SK-N-SH (cell line): Measurements from ENCODE around the gene THSD4. TPM values are rescaled to one million over a fixed set of nuclear protein-coding genes. Genes with fewer than 3 reads are reported as not detected.

Source experiments
- CTCF ChIA-PET: fragments of 300-600, 350-600 bp; formaldehyde crosslinking; extraction: SDS; loops from one replicate; lab custom pipeline; 2021; lab: Yijun Ruan, JAX
- POLR2A ChIA-PET: fragments of 350-600 bp; sonication (Branson Sonifier 250); formaldehyde crosslinking; extraction: SDS; loops from one replicate; lab custom pipeline; 2020; ENCODE audit warnings: antibody characterized with exemption, inconsistent platforms; lab: Yijun Ruan, JAX
- DNase-seq: peaks from one replicate; pipeline ENCODE4 v3.0.0; 2012
- H2AFZ ChIP-seq: fragments of 200-600 bp; sonication (generic); 2 replicates; pipeline ENCODE4 v1.8.1; 2016; ENCODE audit warnings: antibody characterized with exemption, mild to moderate bottlenecking, low read depth
- H3F3A ChIP-seq: fragments of 200-600 bp; sonication (generic); replicated peaks from 2 replicates; pipeline ENCODE3; 2016; ENCODE audit warnings: antibody characterized with exemption, mild to moderate bottlenecking; ENCODE audit not compliant: insufficient read depth
- H3K27ac ChIP-seq, 2 experiments: fragments of 200-500 bp in 1 of 2; fragments of 200-600 bp in 1 of 2; sonication (Bioruptor generic) in 1 of 2; sonication (generic), shearing (Covaris generic) in 1 of 2; 2 replicates each; pipeline versions ENCODE4 v1.5.1 to v1.6.1; 2014 to 2016; ENCODE audit warnings: low read depth in 2 of 2, inconsistent platforms in 1 of 2, low read length in 1 of 2, mild to moderate bottlenecking in 1 of 2, mixed read lengths in 1 of 2
- H3K27me3 ChIP-seq: fragments of 200-600 bp; sonication (generic), shearing (Covaris generic); 2 replicates; pipeline ENCODE4 v1.6.1; 2016; ENCODE audit warnings: mixed run types; ENCODE audit not compliant: insufficient read depth
- H3K36me3 ChIP-seq, 2 experiments: fragments of 200-500 bp in 1 of 2; fragments of 200-600 bp in 1 of 2; sonication (Bioruptor generic) in 1 of 2; sonication (generic) in 1 of 2; replicated peaks in 1 of 2; 2 replicates each; pipeline versions ENCODE3 to v1.5.1; 2014 to 2016; ENCODE audit warnings: low read length in 1 of 2, mild to moderate bottlenecking in 1 of 2; ENCODE audit not compliant: insufficient read depth in 2 of 2, control insufficient read depth in 1 of 2
- H3K4me1 ChIP-seq, 2 experiments: fragments of 200-500 bp in 1 of 2; fragments of 200-600 bp in 1 of 2; sonication (Bioruptor generic) in 1 of 2; sonication (generic), shearing (Covaris generic) in 1 of 2; 2 replicates each; pipeline versions ENCODE4 v1.5.1 to v1.6.1; 2014 to 2016; ENCODE audit warnings: low read depth in 1 of 2, low read length in 1 of 2, mixed run types in 1 of 2; ENCODE audit not compliant: insufficient read depth in 2 of 2, control insufficient read depth in 1 of 2
- H3K4me2 ChIP-seq: fragments of 200-600 bp; sonication (generic), shearing (Covaris generic); 2 replicates; pipeline ENCODE4 v1.6.1; 2017; ENCODE audit warnings: mixed run types
- H3K4me3 ChIP-seq, 2 experiments: fragments of 200-500 bp in 1 of 2; fragments of 200-600 bp in 1 of 2; sonication (Bioruptor generic) in 1 of 2; sonication (generic), shearing (Covaris generic) in 1 of 2; 2 replicates each; pipeline versions ENCODE4 v1.5.1 to v1.8.1; 2014 to 2016; ENCODE audit warnings: low read depth in 2 of 2, inconsistent platforms in 1 of 2, low read length in 1 of 2, mild to moderate bottlenecking in 1 of 2, mixed read lengths in 1 of 2, moderate library complexity in 1 of 2
- H3K79me2 ChIP-seq: fragments of 200-600 bp; sonication (generic); 2 replicates; pipeline ENCODE4 v1.8.1; 2017; ENCODE audit warnings: mild to moderate bottlenecking; ENCODE audit not compliant: insufficient read depth
- H3K9ac ChIP-seq: fragments of 200-600 bp; sonication (generic); 2 replicates; pipeline ENCODE4 v1.6.1; 2017; ENCODE audit warnings: mixed run types
- H3K9me2 ChIP-seq: fragments of 200-600 bp; sonication (generic); 2 replicates; pipeline ENCODE4 v1.6.1; 2017; ENCODE audit warnings: mixed run types
- H3K9me3 ChIP-seq: fragments of 200-600 bp; sonication (generic); 2 replicates; pipeline ENCODE4 v1.6.1; 2017; ENCODE audit warnings: mixed run types, mild to moderate bottlenecking, moderate library complexity
- H4K20me1 ChIP-seq: fragments of 200-600 bp; sonication (generic); 2 replicates; pipeline ENCODE4 v1.6.1; 2017; ENCODE audit warnings: mild to moderate bottlenecking, mixed run types; ENCODE audit not compliant: insufficient read depth
- CHD2 ChIP-seq: fragments of 150-350 bp; IDR thresholded peaks from 2 replicates; pipeline ENCODE4 v1.6.1; 2018; ENCODE audit warnings: low read length; ENCODE audit not compliant: partially characterized antibody
- ELF1 ChIP-seq: IDR thresholded peaks from 2 replicates; pipeline ENCODE4 v1.4.0; 2012
- EP300 ChIP-seq, 2 experiments: IDR thresholded peaks; 2 replicates each; pipeline versions ENCODE4 v1.4.0 to v1.6.1; 2012; ENCODE audit warnings: borderline replicate concordance in 1 of 2, low read depth in 1 of 2, low read length in 1 of 2
- FOXJ3 ChIP-seq: sonication (generic); formaldehyde crosslinking; IDR thresholded peaks from 2 replicates; pipeline ENCODE4 v1.5.1; 2020; ENCODE audit warnings: mild to moderate bottlenecking, missing genetic modification reagents
- GATA2 ChIP-seq: sonication (generic); formaldehyde crosslinking; IDR thresholded peaks from 2 replicates; pipeline ENCODE4 v1.5.0; 2020; ENCODE audit warnings: mild to moderate bottlenecking, missing genetic modification reagents
- JUND ChIP-seq: IDR thresholded peaks from 2 replicates; pipeline ENCODE4 v1.4.0; 2012
- RCOR1 ChIP-seq: fragments of 150-350 bp; IDR thresholded peaks from 2 replicates; pipeline ENCODE4 v1.6.1; 2017; ENCODE audit warnings: antibody characterized with exemption, low read length
- REST ChIP-seq: IDR thresholded peaks from 2 replicates; pipeline ENCODE4 v1.6.1; 2012; ENCODE audit warnings: mild to moderate bottlenecking, low read depth, low read length, moderate library complexity
- RXRA ChIP-seq: IDR thresholded peaks from 2 replicates; pipeline ENCODE4 v1.4.0; 2012; ENCODE audit warnings: low read depth, mild to moderate bottlenecking, borderline replicate concordance
- SMC3 ChIP-seq: IDR thresholded peaks from 2 replicates; pipeline ENCODE4 v1.6.1; 2012; ENCODE audit warnings: low read depth, low read length, improper control_type of control experiment
- USF1 ChIP-seq: IDR thresholded peaks from 2 replicates; pipeline ENCODE4 v1.4.0; 2012; ENCODE audit warnings: low read depth, borderline replicate concordance
- WGBS: methylation state at CpG from one replicate; pipeline ENCODE4 v1.1.6; 2017; ENCODE audit warnings: low lambda C conversion rate; 5-methylcytosine and 5-hydroxymethylcytosine counted together
- polyA plus RNA-seq, 3 experiments: library from polyadenylated mRNA; depleted of rRNA; stranded (reverse); fragments of >200 nt; gene quantifications; 2 replicates each; pipeline ENCODE4 v1.2.3, GENCODE V29; 2012

Gene THSD4
- polyA plus RNA-seq, 1 of the 3 experiments (the other 2 are of a cell fraction) = 79.1 TPM

GRCh38 chr15:71121442-71121841, 6.2 kb downstream of the THSD4 start (continued):
- no peak for TF ChIP-seq REST
- TF ChIP-seq SMC3 = no peak
- no peak for TF ChIP-seq USF1
- no peak for TF ChIP-seq GATA2
- TF ChIP-seq ELF1 = no peak
- no peak for TF ChIP-seq RCOR1
- no peak for TF ChIP-seq JUND

GRCh38 chr15:71124937-71125790, 9.9 kb downstream of the THSD4 start:
- no peak for DNase-seq
- 98% methylated on average over 5 of the region's 8 CpGs for WGBS
- ChIA-PET POLR2A (no interaction called here), CTCF (interaction anchor here (1.6 to 3.0 kb wide), 2 partner anchors 9 to 315 kb away, joined by 6 to 13 read pairs; partner anchors contain the start of gene THSD4)
- peaks cover 16% of the 10 kb centered on the region for H3F3A ChIP-seq
- H4K20me1 ChIP-seq = no peaks in the 10 kb centered on the region
- no peaks in the 10 kb centered on the region for H3K9me3 ChIP-seq
- no peak overlapping the region for H3K27ac ChIP-seq
- no peak overlapping the region for H3K4me2 ChIP-seq
- H3K79me2 ChIP-seq = peaks cover 92% of the 10 kb centered on the region
- peaks cover 0 to 3% of the 10 kb centered on the region in 2 experiments for H3K36me3 ChIP-seq
- TF ChIP-seq RXRA (no peak), REST (no peak), FOXJ3 (CRISPR knock-in tag) (no peak), CHD2 (no peak), EP300 (IDR thresholded peaks at IDR 0.05; ENCODE audit: borderline replicate concordance in 1 of 2, low read depth in 1 of 2, low read length in 1 of 2) (no peak), GATA2 (no peak), RCOR1 (no peak)
- TF ChIP-seq, all 33 proteins: peak for 0
- H3K27me3 ChIP-seq = no peaks in the 10 kb centered on the region
- H2AFZ ChIP-seq = no peak overlapping the region
- no peaks in the 10 kb centered on the region for H3K9me2 ChIP-seq
- no peak overlapping the region for H3K4me3 ChIP-seq
- H3K9ac ChIP-seq = no peak overlapping the region
- peaks cover 0 to 11% of the 10 kb centered on the region in 2 experiments; a peak in 3 of 4 replicates for H3K4me1 ChIP-seq
